IMR-90 (cell line): ENCODE results near the gene RTBDN. TPM values are rescaled to one million over a fixed set of nuclear protein-coding genes. Genes with fewer than 3 reads are reported as not detected.

Experiments
- ATAC-seq: fragments of 200-7000 bp; cut with Tn5 transposase; 2 replicates; pipeline ENCODE4 v1.9.1; 2020; ENCODE audit warnings: low read depth, mild to moderate bottlenecking, moderate library complexity
- BruUV-seq: library from RNA; stranded (reverse); fragments of 400-500 nt; replicated peaks from 2 replicates; lab custom pipeline; 2021; lab: Mats Ljungman, UMichigan
- CTCF ChIA-PET: fragments of 300-600 bp; formaldehyde crosslinking; extraction: SDS; loops from one replicate; lab custom pipeline; 2021; ENCODE audit warnings: antibody characterized with exemption; lab: Yijun Ruan, JAX
- POLR2A ChIA-PET: fragments of 300-600 bp; sonication (Branson Sonifier 250); formaldehyde crosslinking; loops from one replicate; lab custom pipeline; 2022; ENCODE audit warnings: antibody characterized with exemption; ENCODE audit not compliant: unreplicated experiment; lab: Charles Lee
- DNase-seq: peaks from one replicate; pipeline ENCODE4 v3.0.0; 2013
- H2AFZ ChIP-seq: replicated peaks from 2 replicates; pipeline ENCODE3; 2013; ENCODE audit warnings: low read length, mild to moderate bottlenecking; ENCODE audit not compliant: poor library complexity
- H2AK5ac ChIP-seq: 2 replicates; pipeline ENCODE4 v1.6.1; 2013; ENCODE audit warnings: low read depth, low read length, inconsistent platforms
- H2AK9ac ChIP-seq: replicated peaks from 2 replicates; pipeline ENCODE3; 2013; ENCODE audit warnings: mild to moderate bottlenecking, low read depth, low read length, moderate library complexity; ENCODE audit not compliant: poor library complexity
- H2BK120ac ChIP-seq: 2 replicates; pipeline ENCODE4 v1.6.1; 2013; ENCODE audit warnings: low read depth, low read length, inconsistent platforms
- H2BK15ac ChIP-seq: 3 replicates; pipeline ENCODE4 v1.6.1; 2013; ENCODE audit warnings: low read depth, low read length, inconsistent platforms
- H2BK20ac ChIP-seq: 2 replicates; pipeline ENCODE4 v1.6.1; 2013; ENCODE audit warnings: low read depth, mild to moderate bottlenecking, inconsistent platforms, low read length, moderate library complexity
- H2BK5ac ChIP-seq: 2 replicates; pipeline ENCODE4 v1.6.1; 2013; ENCODE audit warnings: mild to moderate bottlenecking, low read depth, low read length, inconsistent platforms; ENCODE audit not compliant: poor library complexity, severe bottlenecking
- H3K14ac ChIP-seq: replicated peaks from 2 replicates; pipeline ENCODE4 v1.6.1; 2013; ENCODE audit warnings: low read depth, low read length, inconsistent platforms
- H3K18ac ChIP-seq: 2 replicates; pipeline ENCODE4 v1.6.1; 2013; ENCODE audit warnings: low read depth, low read length, control low read depth
- H3K23ac ChIP-seq: 2 replicates; pipeline ENCODE4 v1.6.1; 2013; ENCODE audit warnings: low read depth, low read length, inconsistent platforms
- H3K27ac ChIP-seq: 2 replicates; pipeline ENCODE4 v1.5.1; 2013; ENCODE audit warnings: mild to moderate bottlenecking, control low read depth, low read length; ENCODE audit not compliant: insufficient read depth
- H3K27me3 ChIP-seq: 2 replicates; pipeline ENCODE4 v1.6.1; 2013; ENCODE audit warnings: low read length; ENCODE audit not compliant: control insufficient read depth, insufficient read depth
- H3K36me3 ChIP-seq: 2 replicates; pipeline ENCODE4 v1.6.1; 2013; ENCODE audit warnings: low read length, mixed read lengths; ENCODE audit not compliant: control insufficient read depth, insufficient read depth
- H3K4ac ChIP-seq: 2 replicates; pipeline ENCODE4 v1.6.1; 2013; ENCODE audit warnings: low read depth, low read length, inconsistent platforms
- H3K4me1 ChIP-seq: 2 replicates; pipeline ENCODE4 v1.6.1; 2013; ENCODE audit warnings: low read length, mixed read lengths; ENCODE audit not compliant: control insufficient read depth, insufficient read depth
- H3K4me2 ChIP-seq: 2 replicates; pipeline ENCODE4 v1.6.1; 2013; ENCODE audit warnings: low read depth, mild to moderate bottlenecking, control low read depth, low read length, moderate library complexity
- H3K4me3 ChIP-seq: 2 replicates; pipeline ENCODE4 v1.5.1; 2013; ENCODE audit warnings: low read depth, mild to moderate bottlenecking, control low read depth, low read length, moderate library complexity; ENCODE audit not compliant: insufficient read depth
- H3K56ac ChIP-seq: 2 replicates; pipeline ENCODE4 v1.6.1; 2013; ENCODE audit warnings: low read length, inconsistent platforms; ENCODE audit not compliant: insufficient read depth; ENCODE audit errors: extremely low read depth
- H3K79me1 ChIP-seq, 2 experiments: 2 replicates each; pipeline ENCODE4 v1.6.1; 2013; ENCODE audit warnings: low read length in 2 of 2, inconsistent platforms in 1 of 2, low read depth in 1 of 2
- H3K9ac ChIP-seq: 2 replicates; pipeline ENCODE4 v1.6.1; 2013; ENCODE audit warnings: low read depth, low read length, control low read depth
- H3K9me1 ChIP-seq: 2 replicates; pipeline ENCODE4 v1.6.1; 2013; ENCODE audit warnings: low read length, inconsistent platforms; ENCODE audit not compliant: insufficient read depth
- H3K9me3 ChIP-seq: 2 replicates; pipeline ENCODE4 v1.6.1; 2013; ENCODE audit warnings: low read length; ENCODE audit not compliant: control insufficient read depth, insufficient read depth
- H4K20me1 ChIP-seq: 2 replicates; pipeline ENCODE4 v1.6.1; 2013; ENCODE audit warnings: low read length, inconsistent platforms; ENCODE audit not compliant: insufficient read depth
- H4K5ac ChIP-seq: 2 replicates; pipeline ENCODE4 v1.6.1; 2013; ENCODE audit warnings: mild to moderate bottlenecking, low read depth, low read length, control low read depth
- H4K8ac ChIP-seq, 2 experiments: 2 replicates each; pipeline ENCODE4 v1.6.1; 2013; ENCODE audit warnings: low read depth in 2 of 2, low read length in 2 of 2, control low read depth in 1 of 2, inconsistent platforms in 1 of 2
- H4K91ac ChIP-seq: 2 replicates; pipeline ENCODE4 v1.6.1; 2013; ENCODE audit warnings: low read depth, low read length, inconsistent platforms; ENCODE audit not compliant: insufficient read depth
- BHLHE40 ChIP-seq: fragments of 150-350 bp; IDR thresholded peaks from 2 replicates; pipeline ENCODE4 v1.6.1; 2016; ENCODE audit warnings: mild to moderate bottlenecking, low read depth, low read length
- CEBPB ChIP-seq: IDR thresholded peaks from 2 replicates; pipeline ENCODE4 v1.6.1; 2012; ENCODE audit warnings: low read depth, low read length, improper control_type of control experiment
- CHD1 ChIP-seq: IDR thresholded peaks from 2 replicates; pipeline ENCODE4 v1.6.1; 2012; ENCODE audit warnings: low read depth, low read length, improper control_type of control experiment
- FOS ChIP-seq: fragments of 150-350 bp; IDR thresholded peaks from 2 replicates; pipeline ENCODE4 v1.6.1; 2016; ENCODE audit warnings: low read depth, low read length
- MAFK ChIP-seq: IDR thresholded peaks from 2 replicates; pipeline ENCODE4 v1.6.1; 2012; ENCODE audit warnings: low read depth, low read length, improper control_type of control experiment
- MAZ ChIP-seq: IDR thresholded peaks from 2 replicates; pipeline ENCODE4 v1.6.1; 2012; ENCODE audit warnings: low read depth, mild to moderate bottlenecking, low read length, improper control_type of control experiment, moderate library complexity, borderline replicate concordance
- MXI1 ChIP-seq: IDR thresholded peaks from 2 replicates; pipeline ENCODE4 v1.6.1; 2012; ENCODE audit warnings: low read depth, mild to moderate bottlenecking, low read length, moderate library complexity, borderline replicate concordance
- NFE2L2 ChIP-seq: fragments of 150-350 bp; IDR thresholded peaks from 2 replicates; pipeline ENCODE4 v1.6.1; 2016; ENCODE audit warnings: low read depth, mild to moderate bottlenecking, low read length
- POLR2A ChIP-seq: IDR thresholded peaks from 2 replicates; pipeline ENCODE4 v1.6.1; 2012; ENCODE audit warnings: mild to moderate bottlenecking, low read depth, low read length
- RAD21 ChIP-seq: IDR thresholded peaks from 2 replicates; pipeline ENCODE4 v1.6.1; 2012; ENCODE audit warnings: low read length, improper control_type of control experiment
- RCOR1 ChIP-seq: IDR thresholded peaks from 2 replicates; pipeline ENCODE4 v1.6.1; 2012; ENCODE audit warnings: mild to moderate bottlenecking, low read length, improper control_type of control experiment; ENCODE audit not compliant: insufficient replicate concordance
- RFX5 ChIP-seq: IDR thresholded peaks from 2 replicates; pipeline ENCODE4 v1.8.0; 2012; ENCODE audit warnings: low read depth, mild to moderate bottlenecking, low read length, moderate library complexity
- SMC3 ChIP-seq: fragments of 150-350 bp; IDR thresholded peaks from 2 replicates; pipeline ENCODE4 v1.6.1; 2016; ENCODE audit warnings: low read depth, mild to moderate bottlenecking, antibody characterized with exemption, low read length, moderate library complexity
- WGBS, 2 experiments: methylation state at CpG; one replicate each; pipeline versions ENCODE4 v1.1.5 to v1.1.7; 2013; ENCODE audit warnings: missing lambda C conversion rate in 2 of 2; ENCODE audit not compliant: insufficient read length in 1 of 2; ENCODE audit errors: extremely low coverage in 2 of 2; 5-methylcytosine and 5-hydroxymethylcytosine counted together
- dilution Hi-C: fragments of 300-500 bp; cut with HindIII; formaldehyde crosslinking; loops from one replicate; pipeline ENCODE4 v1.14.3; 2018; ENCODE audit warnings: low sequenced_read_pairs; ENCODE audit not compliant: unreplicated experiment
- in situ Hi-C: fragments of 300-500 bp; cut with MboI; formaldehyde crosslinking; loops from 3 replicates; pipeline ENCODE4 v1.14.3; 2019; ENCODE audit warnings: low sequenced_read_pairs, inconsistent platforms, mixed read lengths
- intact Hi-C: fragments of 100-400 bp; cut with micrococcal nuclease; formaldehyde crosslinking; loops from 2 replicates; pipeline ENCODE4 v1.10.0; 2022
- polyA plus RNA-seq, 3 experiments: library from polyadenylated mRNA; depleted of rRNA; stranded (reverse); fragments of >200 nt; gene quantifications; 2 replicates each; pipeline ENCODE4 v1.2.3, GENCODE V29; 2012; ENCODE audit warnings: low replicate concordance in 1 of 3
- total RNA-seq: library from RNA; depleted of rRNA; stranded (reverse); fragments of >200 nt; gene quantifications from 2 replicates; pipeline ENCODE4 v1.2.3, GENCODE V29; 2012
- TF ChIP-seq, protein P1 (sequence below): fragments of 150-350 bp; IDR thresholded peaks from 2 replicates; pipeline ENCODE4 v1.6.1; 2016; ENCODE audit warnings: low read depth, mild to moderate bottlenecking, low read length, moderate library complexity, borderline replicate concordance
- TF ChIP-seq, protein P2 (sequence below): fragments of 150-350 bp; IDR thresholded peaks from 2 replicates; pipeline ENCODE4 v1.6.1; 2017; ENCODE audit warnings: mild to moderate bottlenecking, antibody characterized with exemption, low read length, low read depth
- TF ChIP-seq, protein P3 (sequence below): conservative IDR thresholded peaks from 2 replicates; pipeline ENCODE4 v1.5.1; 2012; ENCODE audit warnings: mild to moderate bottlenecking, low read depth, low read length, improper control_type of control experiment

The RTBDN gene
- total and polyA plus RNA-seq, 2 of the 4 experiments (the other 2 are of a cell fraction), result 0.07 TPM; not detected in 1

GRCh38 chr19:12804051-12804450, 30.3 kb downstream of the RTBDN start:
- no peak for ATAC-seq
- no TSS peak for BruUV-seq

More at GRCh38 chr19:12804051-12804450, 30.3 kb downstream of the RTBDN start:
- POLR2A ChIA-PET, result no interaction called here
- H2AK5ac ChIP-seq, result no peak overlapping the region
- no peak overlapping the region for H2BK120ac ChIP-seq
- no peak overlapping the region for H4K91ac ChIP-seq
- H3K27me3 ChIP-seq, result no peaks in the 10 kb centered on the region
- H3K9me3 ChIP-seq, result no peaks in the 10 kb centered on the region
- no peak overlapping the region for H2AFZ ChIP-seq
- H2BK5ac ChIP-seq, result no peak overlapping the region
- H3K9me1 ChIP-seq, result peaks cover 9% of the 10 kb centered on the region
- no peak overlapping the region for H3K4ac ChIP-seq
- no peak overlapping the region for H3K9ac ChIP-seq
- intact Hi-C loops (no loop called here), in situ Hi-C loops (loop anchor here (5.0 kb wide), 1 partner anchor 37 kb away; no protein-coding TSS in a partner anchor), dilution Hi-C loops (no loop called here)
- H2AK9ac ChIP-seq, result no peak overlapping the region
- no peak overlapping the region for H4K8ac ChIP-seq
- CTCF ChIA-PET, result interaction anchor here (1.6 kb wide), 1 partner anchor 38 kb away, joined by 5 read pairs; no protein-coding TSS in a partner anchor
- H3K79me1 ChIP-seq, result peaks cover 12 to 32% of the 10 kb centered on the region in 2 experiments; a peak in 3 of 4 replicates
- H3K27ac ChIP-seq, result no peak overlapping the region
- no peak overlapping the region for H3K18ac ChIP-seq
- no peak overlapping the region for H2BK15ac ChIP-seq
- 94% methylated on average over 22 of the region's 26 CpGs; no CpG with 5 or more reads in 1 of the 2 experiments for WGBS, 2 experiments
- H3K14ac ChIP-seq, result no peak overlapping the region
- DNase-seq, result no peak
- no peak overlapping the region for H3K4me2 ChIP-seq
- H4K20me1 ChIP-seq, result no peaks in the 10 kb centered on the region
- H4K5ac ChIP-seq, result no peak overlapping the region
- no peak overlapping the region for H2BK20ac ChIP-seq
- peaks cover 9% of the 10 kb centered on the region for H3K36me3 ChIP-seq
- H3K4me1 ChIP-seq, result peaks cover 9% of the 10 kb centered on the region
- no peak overlapping the region for H3K56ac ChIP-seq
- TF ChIP-seq NFE2L2 (no peak), RCOR1 (no peak), BHLHE40 (no peak), RAD21 (no peak), RFX5 (no peak), CEBPB (no peak), FOS (no peak), POLR2A (no peak), MXI1 (no peak), MAFK (no peak), SMC3 (no peak), MAZ (no peak), CHD1 (no peak)
- TF ChIP-seq, protein P1, sequence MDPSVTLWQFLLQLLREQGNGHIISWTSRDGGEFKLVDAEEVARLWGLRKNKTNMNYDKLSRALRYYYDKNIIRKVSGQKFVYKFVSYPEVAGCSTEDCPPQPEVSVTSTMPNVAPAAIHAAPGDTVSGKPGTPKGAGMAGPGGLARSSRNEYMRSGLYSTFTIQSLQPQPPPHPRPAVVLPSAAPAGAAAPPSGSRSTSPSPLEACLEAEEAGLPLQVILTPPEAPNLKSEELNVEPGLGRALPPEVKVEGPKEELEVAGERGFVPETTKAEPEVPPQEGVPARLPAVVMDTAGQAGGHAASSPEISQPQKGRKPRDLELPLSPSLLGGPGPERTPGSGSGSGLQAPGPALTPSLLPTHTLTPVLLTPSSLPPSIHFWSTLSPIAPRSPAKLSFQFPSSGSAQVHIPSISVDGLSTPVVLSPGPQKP, result no peak
- TF ChIP-seq, protein P2, sequence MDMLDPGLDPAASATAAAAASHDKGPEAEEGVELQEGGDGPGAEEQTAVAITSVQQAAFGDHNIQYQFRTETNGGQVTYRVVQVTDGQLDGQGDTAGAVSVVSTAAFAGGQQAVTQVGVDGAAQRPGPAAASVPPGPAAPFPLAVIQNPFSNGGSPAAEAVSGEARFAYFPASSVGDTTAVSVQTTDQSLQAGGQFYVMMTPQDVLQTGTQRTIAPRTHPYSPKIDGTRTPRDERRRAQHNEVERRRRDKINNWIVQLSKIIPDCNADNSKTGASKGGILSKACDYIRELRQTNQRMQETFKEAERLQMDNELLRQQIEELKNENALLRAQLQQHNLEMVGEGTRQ, result no peak
- TF ChIP-seq, protein P3, sequence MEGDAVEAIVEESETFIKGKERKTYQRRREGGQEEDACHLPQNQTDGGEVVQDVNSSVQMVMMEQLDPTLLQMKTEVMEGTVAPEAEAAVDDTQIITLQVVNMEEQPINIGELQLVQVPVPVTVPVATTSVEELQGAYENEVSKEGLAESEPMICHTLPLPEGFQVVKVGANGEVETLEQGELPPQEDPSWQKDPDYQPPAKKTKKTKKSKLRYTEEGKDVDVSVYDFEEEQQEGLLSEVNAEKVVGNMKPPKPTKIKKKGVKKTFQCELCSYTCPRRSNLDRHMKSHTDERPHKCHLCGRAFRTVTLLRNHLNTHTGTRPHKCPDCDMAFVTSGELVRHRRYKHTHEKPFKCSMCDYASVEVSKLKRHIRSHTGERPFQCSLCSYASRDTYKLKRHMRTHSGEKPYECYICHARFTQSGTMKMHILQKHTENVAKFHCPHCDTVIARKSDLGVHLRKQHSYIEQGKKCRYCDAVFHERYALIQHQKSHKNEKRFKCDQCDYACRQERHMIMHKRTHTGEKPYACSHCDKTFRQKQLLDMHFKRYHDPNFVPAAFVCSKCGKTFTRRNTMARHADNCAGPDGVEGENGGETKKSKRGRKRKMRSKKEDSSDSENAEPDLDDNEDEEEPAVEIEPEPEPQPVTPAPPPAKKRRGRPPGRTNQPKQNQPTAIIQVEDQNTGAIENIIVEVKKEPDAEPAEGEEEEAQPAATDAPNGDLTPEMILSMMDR, result no peak
- no peak overlapping the region for H3K23ac ChIP-seq
- no peak overlapping the region for H3K4me3 ChIP-seq
